Gastrocnemius medialis (tissue), 4 donors: ENCODE measurements around the gene OR6C6. TPM values are rescaled to one million over a fixed set of nuclear protein-coding genes. Genes with fewer than 3 reads are reported as not detected.

ENCODE experiments used
- ATAC-seq, 2 donors: fragments of 150-250 bp; one replicate each; pipeline ENCODE4 v1.9.1; 2016
- DNase-seq, 2 donors: peaks; one replicate each; pipeline ENCODE4 v3.0.0-alpha.2; 2019
- H3K27ac ChIP-seq, 4 donors: fragments of 200-600 bp; sonication (generic); 1 replicate in 1 of 4; 2 replicates in 3 of 4; pipeline ENCODE4 v1.5.1; 2016 to 2018; ENCODE audit warnings: mild to moderate bottlenecking in 2 of 4, moderate library complexity in 1 of 4
- H3K27me3 ChIP-seq, 3 donors: fragments of 200-600 bp; sonication (generic) in 2 of 3; 1 replicate in 1 of 3; 2 replicates in 2 of 3; pipeline versions ENCODE4 v1.5.1 to v1.6.0; 2016 to 2019; ENCODE audit warnings: mild to moderate bottlenecking in 1 of 3, moderate library complexity in 1 of 3
- H3K36me3 ChIP-seq, 2 donors: fragments of 200-600 bp; sonication (generic) in 1 of 2; one replicate each; pipeline ENCODE4 v1.5.1; 2017 to 2018
- H3K4me1 ChIP-seq, 2 donors: fragments of 200-600 bp; sonication (generic) in 1 of 2; one replicate each; pipeline ENCODE4 v1.5.1; 2016 to 2017; ENCODE audit warnings: mild to moderate bottlenecking in 2 of 2
- H3K4me3 ChIP-seq, 4 donors: fragments of 200-600 bp; sonication (generic) in 3 of 4; 1 replicate in 1 of 4; 2 replicates in 3 of 4; pipeline ENCODE4 v1.5.1; 2016 to 2019; ENCODE audit warnings: mild to moderate bottlenecking in 2 of 4
- H3K9me3 ChIP-seq, 3 donors: fragments of 200-600 bp; sonication (generic) in 2 of 3; 1 replicate in 1 of 3; 2 replicates in 2 of 3; pipeline ENCODE4 v1.5.1; 2016 to 2019
- POLR2A ChIP-seq, 2 donors: fragments of 450-650 bp; IDR thresholded peaks; one replicate each; pipeline ENCODE4 v1.6.1; 2017; ENCODE audit warnings: antibody characterized with exemption in 2 of 2, mild to moderate bottlenecking in 2 of 2, moderate library complexity in 2 of 2
- in situ Hi-C, 4 donors: fragments of 200-750 bp; cut with MboI; loops; one replicate each; pipeline versions ENCODE4 v1.15.0 to v1.8.0; 2017; ENCODE audit warnings: low sequenced_read_pairs in 4 of 4
- intact Hi-C: fragments of 100-400 bp; cut with DNase I; formaldehyde crosslinking; loops from one replicate; pipeline ENCODE4 v1.15.1; 2023; ENCODE audit warnings: low total_unique reads
- total RNA-seq, 4 donors: library from RNA; depleted of rRNA; stranded (reverse); fragments of >200 nt; gene quantifications; one replicate each; pipeline versions ENCODE4 v1.1.0 to v1.2.3, GENCODE V29; 2016
- TF ChIP-seq, protein P1 (sequence below), 5 experiments: fragments of 450-650 bp in 3 of 5; fragments of 200-600 bp in 2 of 5; sonication (generic) in 2 of 5; IDR thresholded peaks in 4 of 5; conservative IDR thresholded peaks in 1 of 5; 1 replicate in 4 of 5; 2 replicates in 1 of 5; pipeline ENCODE4 v1.5.1; 2016 to 2019; ENCODE audit warnings: antibody characterized with exemption in 5 of 5, mild to moderate bottlenecking in 3 of 5, moderate library complexity in 3 of 5

The OR6C6 gene
- total RNA-seq, 4 donors from 2014 or later, result not detected

- no peaks in the 10 kb centered on the region for H3K4me1 ChIP-seq
- in situ Hi-C loops (no loop called here), intact Hi-C loops (no loop called here)
- H3K27ac ChIP-seq, result no peak overlapping the region
- no peak for DNase-seq
- H3K27me3 ChIP-seq, result no peaks in the 10 kb centered on the region
- no peak for ATAC-seq
- no peak overlapping the region for H3K4me3 ChIP-seq
- H3K36me3 ChIP-seq, result no peaks in the 10 kb centered on the region
- no peaks in the 10 kb centered on the region for H3K9me3 ChIP-seq
- TF ChIP-seq, protein P1, sequence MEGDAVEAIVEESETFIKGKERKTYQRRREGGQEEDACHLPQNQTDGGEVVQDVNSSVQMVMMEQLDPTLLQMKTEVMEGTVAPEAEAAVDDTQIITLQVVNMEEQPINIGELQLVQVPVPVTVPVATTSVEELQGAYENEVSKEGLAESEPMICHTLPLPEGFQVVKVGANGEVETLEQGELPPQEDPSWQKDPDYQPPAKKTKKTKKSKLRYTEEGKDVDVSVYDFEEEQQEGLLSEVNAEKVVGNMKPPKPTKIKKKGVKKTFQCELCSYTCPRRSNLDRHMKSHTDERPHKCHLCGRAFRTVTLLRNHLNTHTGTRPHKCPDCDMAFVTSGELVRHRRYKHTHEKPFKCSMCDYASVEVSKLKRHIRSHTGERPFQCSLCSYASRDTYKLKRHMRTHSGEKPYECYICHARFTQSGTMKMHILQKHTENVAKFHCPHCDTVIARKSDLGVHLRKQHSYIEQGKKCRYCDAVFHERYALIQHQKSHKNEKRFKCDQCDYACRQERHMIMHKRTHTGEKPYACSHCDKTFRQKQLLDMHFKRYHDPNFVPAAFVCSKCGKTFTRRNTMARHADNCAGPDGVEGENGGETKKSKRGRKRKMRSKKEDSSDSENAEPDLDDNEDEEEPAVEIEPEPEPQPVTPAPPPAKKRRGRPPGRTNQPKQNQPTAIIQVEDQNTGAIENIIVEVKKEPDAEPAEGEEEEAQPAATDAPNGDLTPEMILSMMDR (IDR thresholded peaks at IDR 0.05 in 4 of 5, conservative IDR thresholded peaks at IDR 0.05 in 1 of 5), result no peak
- TF ChIP-seq POLR2A (IDR thresholded peaks at IDR 0.05), result no peak
Observed at GRCh38 chr12:55253281-55253680, 43.1 kb downstream of the OR6C6 start.

GRCh38 chr12:55250944-55251343 lies 45.4 kb downstream of the OR6C6 start:
- in situ Hi-C loops (no loop called here), intact Hi-C loops (no loop called here)
- Histone ChIP-seq H3K27ac (no peak overlapping the region), H3K27me3 (no peaks in the 10 kb centered on the region), H3K4me3 (no peak overlapping the region), H3K9me3 (no peaks in the 10 kb centered on the region), H3K4me1 (no peaks in the 10 kb centered on the region), H3K36me3 (no peaks in the 10 kb centered on the region)
- DNase-seq (no peak), ATAC-seq (no peak)
- TF ChIP-seq, protein P1 (IDR thresholded peaks at IDR 0.05 in 4 of 5, conservative IDR thresholded peaks at IDR 0.05 in 1 of 5), result no peak
- no peak for TF ChIP-seq POLR2A (IDR thresholded peaks at IDR 0.05)

- Histone ChIP-seq H3K27me3 (no peaks in the 10 kb centered on the region), H3K36me3 (no peaks in the 10 kb centered on the region), H3K9me3 (no peaks in the 10 kb centered on the region), H3K4me3 (no peak overlapping the region), H3K27ac (no peak overlapping the region), H3K4me1 (no peaks in the 10 kb centered on the region)
- in situ Hi-C loops, result no loop called here
- no peak for DNase-seq
- no peak for ATAC-seq
- intact Hi-C loops, result no loop called here
- TF ChIP-seq, protein P1 (IDR thresholded peaks at IDR 0.05 in 4 of 5, conservative IDR thresholded peaks at IDR 0.05 in 1 of 5), result no peak
- no peak for TF ChIP-seq POLR2A (IDR thresholded peaks at IDR 0.05)
Observed at GRCh38 chr12:55246159-55246558, 50.2 kb downstream of the OR6C6 start.

DNA sequence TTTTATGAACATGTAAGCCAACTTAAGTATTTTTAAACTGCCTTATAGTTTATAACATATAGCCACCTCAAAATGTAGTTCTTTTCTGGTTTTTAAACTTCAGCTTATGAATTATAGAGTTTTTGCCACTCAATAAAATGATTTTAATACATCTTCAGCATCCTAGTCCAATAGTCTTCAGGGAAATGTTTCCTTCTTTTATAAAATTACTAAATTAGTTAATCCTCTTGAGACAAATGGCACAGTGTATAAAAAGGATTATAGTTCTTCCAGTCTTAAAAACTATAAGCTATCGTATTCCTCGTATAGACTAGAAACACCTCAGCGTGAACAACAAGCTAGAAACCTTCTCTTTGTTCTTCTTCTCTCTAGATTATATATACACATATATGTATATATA lies 52.1 kb downstream of the OR6C6 start, which contains the start of gene OR6C74:
Gene OR6C74 (plus strand): TSS at position 301 of the 400 bp plus-strand sequence. CDS start 2,679 bp downstream, outside the sequence.
- Histone ChIP-seq H3K9me3 (no peaks in the 10 kb centered on the region), H3K27ac (no peak within 1 kb of the TSS), H3K4me1 (no peaks in the 10 kb centered on the region), H3K4me3 (no peak within 1 kb of the TSS), H3K36me3 (no peaks in the 10 kb centered on the region), H3K27me3 (no peaks in the 10 kb centered on the region)
- TF ChIP-seq, protein P1 (IDR thresholded peaks at IDR 0.05 in 4 of 5, conservative IDR thresholded peaks at IDR 0.05 in 1 of 5), result no peak
- no peak for TF ChIP-seq POLR2A (IDR thresholded peaks at IDR 0.05)
- ATAC-seq (no peak), DNase-seq (no peak)
- in situ Hi-C loops, result no loop called here
- intact Hi-C loops, result no loop called here

Other genes with a start within 250 kb of the OR6C6 start
- not detected for gene OR9K2, start 170.2 kb downstream of the OR6C6 start, total RNA-seq
- not detected for gene OR10A7, start 75.5 kb downstream of the OR6C6 start, total RNA-seq
- not detected for gene OR6C74, start 52.0 kb downstream of the OR6C6 start, total RNA-seq
- not detected for gene OR6C1, start 17.8 kb upstream of the OR6C6 start, total RNA-seq
- gene OR6C3, start 34.2 kb upstream of the OR6C6 start, total RNA-seq, result not detected
- gene OR6C75, start 66.4 kb upstream of the OR6C6 start, total RNA-seq, result not detected
- gene OR6C65, start 104.0 kb upstream of the OR6C6 start, total RNA-seq, result not detected
- not detected for gene OR6C76, start 129.7 kb upstream of the OR6C6 start, total RNA-seq
- not detected for gene OR6C2, start 147.5 kb upstream of the OR6C6 start, total RNA-seq
- gene OR6C70, start 173.6 kb upstream of the OR6C6 start, total RNA-seq, result not detected
- gene OR6C68, start 195.8 kb upstream of the OR6C6 start, total RNA-seq, result not detected